Naive thymus-derived CD8-positive, alpha-beta T cell (primary cell): Measurements from ENCODE around the gene WRAP73. TPM values are rescaled to one million over a fixed set of nuclear protein-coding genes. Genes with fewer than 3 reads are reported as not detected.

Experiments used
- ATAC-seq, 2 donors: fragments of 150-1000 bp; cut with Tn5 transposase in 1 of 2; sonication (Bioruptor Pico), chemical (Tn5 transposase) in 1 of 2; 1 replicate in 1 of 2; 2 replicates in 1 of 2; pipeline ENCODE4 v1.10.0; 2021; ENCODE audit warnings: mild to moderate bottlenecking in 2 of 2, moderate library complexity in 2 of 2
- POLR2A ChIA-PET: fragments of 350-600 bp; sonication (Branson Sonifier 250); formaldehyde crosslinking; loops from one replicate; lab custom pipeline; 2021; ENCODE audit warnings: antibody characterized with exemption; lab: Charles Lee
- DNase-seq, 10 donors: peaks; one replicate each; pipeline versions ENCODE4 v3.0.0 to v3.0.0-alpha.2; 2020 to 2022
- H3K27ac Mint-ChIP-seq, 10 donors: one replicate each; pipeline ENCODE4 v1.8.0; 2020 to 2022; ENCODE audit warnings: mild to moderate bottlenecking in 10 of 10, mixed read lengths in 10 of 10, moderate library complexity in 4 of 10, inconsistent platforms in 1 of 10
- H3K27me3 Mint-ChIP-seq, 5 donors: one replicate each; pipeline ENCODE4 v1.8.0; 2021 to 2022; ENCODE audit warnings: mixed read lengths in 5 of 5
- H3K36me3 Mint-ChIP-seq, 3 donors: one replicate each; pipeline ENCODE4 v1.8.0; 2020 to 2022; ENCODE audit warnings: mixed read lengths in 3 of 3, mild to moderate bottlenecking in 2 of 3, inconsistent platforms in 1 of 3
- H3K4me1 Mint-ChIP-seq, 4 donors: one replicate each; pipeline ENCODE4 v1.8.0; 2021 to 2022; ENCODE audit warnings: mixed read lengths in 4 of 4
- H3K4me3 Mint-ChIP-seq, 10 donors: one replicate each; pipeline ENCODE4 v1.8.0; 2020 to 2022; ENCODE audit warnings: mild to moderate bottlenecking in 10 of 10, mixed read lengths in 10 of 10, moderate library complexity in 6 of 10, inconsistent platforms in 1 of 10
- H3K9me3 Mint-ChIP-seq, 9 donors: one replicate each; pipeline ENCODE4 v1.8.0; 2020 to 2022; ENCODE audit warnings: mixed read lengths in 9 of 9, mild to moderate bottlenecking in 3 of 9, inconsistent platforms in 1 of 9, moderate library complexity in 1 of 9
- polyA plus RNA-seq, 3 donors: library from polyadenylated mRNA; unstranded; fragments of 300-500 nt; fragmentation: Illumina TruSeq; gene quantifications; one replicate each; pipeline ENCODE4 v1.2.3, GENCODE V29; 2021
- total RNA-seq, 8 experiments: library from RNA in 2 of 8; stranded (reverse) in 2 of 8; gene quantifications; one replicate each; pipeline ENCODE4 v1.2.3 and lab custom pipeline; 2021 to 2026

WRAP73 gene
- total and polyA plus RNA-seq, 5 experiments from 2014 or later = 26.3 to 46.8 (median 32.1) TPM

- ATAC-seq (no peak), DNase-seq (no peak)
- Mint-ChIP-seq H3K36me3 (no peaks in the 10 kb centered on the region), H3K9me3 (no peaks in the 10 kb centered on the region), H3K4me1 (peaks cover 0 to 24% (median 10%) of the 10 kb centered on the region in 4 donors), H3K27me3 (peaks cover 0 to 26% (median 16%) of the 10 kb centered on the region in 5 donors), H3K4me3 (peak overlapping the region in 1 of 10 donors; percentile 31), H3K27ac (peak overlapping the region in 5 of 10 donors; percentile 16 to 63 (median 53))
- POLR2A ChIA-PET = no interaction called here
Measured at GRCh38 chr1:3679799-3680453, 30.0 kb upstream of the WRAP73 start.

DNA sequence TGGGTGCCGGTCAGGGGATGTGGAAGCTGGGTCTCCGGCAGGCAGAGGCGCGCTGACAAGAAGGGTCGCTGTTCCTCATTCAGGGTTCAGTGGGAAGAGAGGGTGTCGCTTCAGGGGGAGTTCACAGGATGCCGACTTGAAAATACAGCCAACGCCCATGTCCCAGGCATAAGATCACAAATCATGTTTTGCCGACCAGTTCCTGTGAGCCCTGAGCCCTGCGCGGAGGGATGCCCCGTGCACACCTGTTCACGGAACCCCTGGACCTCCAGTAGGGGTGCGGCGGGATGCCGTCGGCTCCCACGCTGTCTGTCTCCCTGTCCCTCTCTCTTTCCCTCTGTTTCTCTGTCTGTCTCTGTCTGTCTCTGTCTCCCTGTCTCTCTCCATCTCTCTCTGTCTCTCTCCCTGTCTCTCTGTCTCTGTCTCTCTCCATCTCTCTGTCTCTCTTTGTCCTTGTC is 29.2 kb upstream of the WRAP73 start:
- H3K27ac Mint-ChIP-seq = peak overlapping the region in 4 of 10 donors; percentile 16 to 63 (median 52)
- H3K27me3 Mint-ChIP-seq = peaks cover 0 to 26% (median 14%) of the 10 kb centered on the region in 5 donors
- H3K4me3 Mint-ChIP-seq = peak overlapping the region in 1 of 10 donors; percentile 34
- no peak for ATAC-seq
- no peaks in the 10 kb centered on the region for H3K36me3 Mint-ChIP-seq
- no peaks in the 10 kb centered on the region for H3K9me3 Mint-ChIP-seq
- POLR2A ChIA-PET = no interaction called here
- no peak for DNase-seq
- peaks cover 0 to 24% (median 10%) of the 10 kb centered on the region in 4 donors for H3K4me1 Mint-ChIP-seq

DNA sequence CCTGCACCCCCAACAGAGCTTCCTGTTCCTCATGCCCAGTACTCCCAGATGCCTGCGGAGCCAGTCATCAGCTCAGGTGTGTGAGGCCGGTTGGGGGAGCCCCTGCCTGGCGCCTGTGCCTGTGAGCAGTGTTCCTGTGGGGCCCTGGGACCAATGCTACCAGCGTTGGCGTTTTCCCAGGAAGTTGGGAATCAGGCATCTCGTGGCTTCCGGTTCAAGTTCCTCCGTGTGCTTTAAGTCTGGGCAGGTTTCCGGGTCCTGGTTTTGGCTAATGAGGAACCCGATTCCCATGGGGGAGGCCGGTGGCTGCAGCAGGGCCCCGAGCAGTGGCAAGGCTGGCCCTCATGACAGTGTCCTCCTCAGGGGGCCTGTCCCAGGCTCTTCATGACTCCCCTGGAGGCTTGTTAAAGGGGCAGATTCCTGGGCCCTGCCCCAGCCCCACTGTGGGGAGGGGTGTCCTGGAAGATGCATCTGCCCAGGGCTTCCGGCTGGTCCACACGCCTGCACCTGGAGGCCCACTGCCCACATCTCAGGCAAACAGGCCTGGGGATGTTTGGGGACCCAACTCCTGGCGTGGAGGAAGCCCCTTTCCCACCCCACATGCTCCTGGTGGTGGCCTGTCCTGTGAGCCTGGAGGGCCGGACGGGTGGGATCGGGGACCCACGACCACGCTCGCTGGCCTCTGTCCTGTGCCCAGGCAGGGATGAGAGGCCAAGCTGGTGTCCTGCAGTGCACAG is 28.6 kb upstream of the WRAP73 start:
- Mint-ChIP-seq H3K36me3 (no peaks in the 10 kb centered on the region), H3K4me3 (no peak overlapping the region), H3K27ac (peak overlapping the region in 1 of 10 donors; percentile 62), H3K27me3 (peaks cover 0 to 27% (median 14%) of the 10 kb centered on the region in 5 donors), H3K9me3 (no peaks in the 10 kb centered on the region), H3K4me1 (peaks cover 0 to 25% (median 11%) of the 10 kb centered on the region in 4 donors)
- DNase-seq = no peak
- POLR2A ChIA-PET = no interaction called here
- no peak for ATAC-seq

DNA sequence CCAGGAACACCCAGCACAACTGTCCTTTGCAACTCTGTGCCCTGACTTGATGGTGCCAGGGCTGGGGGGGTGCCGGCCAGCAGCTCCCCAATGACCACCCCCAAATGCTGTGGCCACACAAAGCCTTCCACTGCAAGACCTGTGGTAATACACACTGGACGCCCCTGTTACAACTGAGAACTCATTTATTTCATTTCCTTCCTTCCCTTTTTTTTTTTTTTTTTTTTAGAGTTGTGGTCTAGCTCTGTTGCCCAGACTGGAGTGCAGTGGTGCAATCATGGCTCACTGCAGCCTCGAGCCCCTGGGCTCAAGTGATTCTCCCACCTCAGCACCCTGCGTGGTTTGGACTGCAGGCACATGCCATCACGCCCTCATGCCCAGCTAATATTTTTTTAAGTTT is 27.6 kb upstream of the WRAP73 start:
- Mint-ChIP-seq H3K4me1 (peaks cover 0 to 28% (median 12%) of the 10 kb centered on the region in 4 donors), H3K27me3 (peaks cover 0 to 24% (median 10%) of the 10 kb centered on the region in 5 donors), H3K4me3 (no peak overlapping the region), H3K9me3 (no peaks in the 10 kb centered on the region), H3K27ac (no peak overlapping the region), H3K36me3 (no peaks in the 10 kb centered on the region)
- POLR2A ChIA-PET = interaction anchor here (0.6 kb wide), 1 partner anchor 146 kb away, joined by 4 read pairs; no protein-coding TSS in a partner anchor
- DNase-seq = no peak
- no peak for ATAC-seq

DNA sequence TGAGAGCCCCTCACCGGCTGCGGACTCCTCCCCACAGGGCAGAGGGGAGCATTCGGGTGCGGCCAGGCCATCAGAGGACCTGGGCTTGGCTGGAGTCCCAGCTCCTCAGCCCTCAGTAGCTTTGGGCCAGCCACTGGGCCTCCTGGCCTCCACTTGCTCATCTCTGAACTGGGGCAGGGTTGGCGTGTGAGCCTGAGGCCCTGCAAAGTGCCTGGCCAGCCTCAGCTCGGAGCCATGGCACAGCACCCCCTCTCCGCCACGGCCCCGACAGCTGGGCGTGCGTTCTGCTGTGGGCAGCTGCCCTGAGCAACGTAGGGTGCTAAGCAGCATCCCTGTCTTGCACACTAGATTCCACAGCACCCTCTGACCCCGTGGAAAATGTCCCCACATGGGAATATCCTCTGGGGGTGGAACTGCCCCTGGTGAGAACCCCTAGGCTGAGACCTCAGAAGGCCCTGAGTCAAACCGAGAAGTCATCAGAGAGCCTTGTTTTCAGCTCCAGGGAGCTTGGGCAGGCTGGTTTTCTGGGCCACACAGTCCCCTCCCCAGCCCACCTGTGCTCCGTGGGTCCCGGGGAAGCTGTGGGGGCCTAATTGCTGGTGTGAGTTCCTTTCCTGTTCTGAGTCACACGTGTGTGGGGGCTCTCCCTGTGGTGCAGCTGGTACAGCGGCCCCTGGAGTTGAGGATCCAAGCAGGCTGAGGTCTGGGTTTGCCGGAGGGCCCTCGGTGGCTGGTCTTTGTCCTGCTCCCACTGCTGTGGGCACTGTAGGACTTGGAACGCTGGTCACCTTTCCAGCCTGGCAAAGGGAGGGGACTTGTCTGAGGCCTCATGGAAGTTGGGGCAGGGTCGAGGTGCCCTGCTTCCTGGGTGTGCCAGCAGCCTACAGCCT is 26.9 kb upstream of the WRAP73 start:
- Mint-ChIP-seq H3K27me3 (peaks cover 0 to 26% (median 10%) of the 10 kb centered on the region in 5 donors), H3K4me3 (no peak overlapping the region), H3K4me1 (peaks cover 0 to 28% (median 12%) of the 10 kb centered on the region in 4 donors), H3K36me3 (no peaks in the 10 kb centered on the region), H3K9me3 (no peaks in the 10 kb centered on the region), H3K27ac (no peak overlapping the region)
- ATAC-seq (peak in 1 of 2 donors; percentile 23), DNase-seq (no peak)
- POLR2A ChIA-PET = no interaction called here

- Mint-ChIP-seq H3K4me1 (peaks cover 0 to 28% (median 12%) of the 10 kb centered on the region in 4 donors), H3K36me3 (no peaks in the 10 kb centered on the region), H3K9me3 (no peaks in the 10 kb centered on the region), H3K27me3 (peaks cover 2 to 39% (median 13%) of the 10 kb centered on the region in 5 donors), H3K27ac (no peak overlapping the region), H3K4me3 (no peak overlapping the region)
- DNase-seq (no peak), ATAC-seq (no peak)
- POLR2A ChIA-PET = no interaction called here
Measured at GRCh38 chr1:3675436-3675835, 25.5 kb upstream of the WRAP73 start.

DNA sequence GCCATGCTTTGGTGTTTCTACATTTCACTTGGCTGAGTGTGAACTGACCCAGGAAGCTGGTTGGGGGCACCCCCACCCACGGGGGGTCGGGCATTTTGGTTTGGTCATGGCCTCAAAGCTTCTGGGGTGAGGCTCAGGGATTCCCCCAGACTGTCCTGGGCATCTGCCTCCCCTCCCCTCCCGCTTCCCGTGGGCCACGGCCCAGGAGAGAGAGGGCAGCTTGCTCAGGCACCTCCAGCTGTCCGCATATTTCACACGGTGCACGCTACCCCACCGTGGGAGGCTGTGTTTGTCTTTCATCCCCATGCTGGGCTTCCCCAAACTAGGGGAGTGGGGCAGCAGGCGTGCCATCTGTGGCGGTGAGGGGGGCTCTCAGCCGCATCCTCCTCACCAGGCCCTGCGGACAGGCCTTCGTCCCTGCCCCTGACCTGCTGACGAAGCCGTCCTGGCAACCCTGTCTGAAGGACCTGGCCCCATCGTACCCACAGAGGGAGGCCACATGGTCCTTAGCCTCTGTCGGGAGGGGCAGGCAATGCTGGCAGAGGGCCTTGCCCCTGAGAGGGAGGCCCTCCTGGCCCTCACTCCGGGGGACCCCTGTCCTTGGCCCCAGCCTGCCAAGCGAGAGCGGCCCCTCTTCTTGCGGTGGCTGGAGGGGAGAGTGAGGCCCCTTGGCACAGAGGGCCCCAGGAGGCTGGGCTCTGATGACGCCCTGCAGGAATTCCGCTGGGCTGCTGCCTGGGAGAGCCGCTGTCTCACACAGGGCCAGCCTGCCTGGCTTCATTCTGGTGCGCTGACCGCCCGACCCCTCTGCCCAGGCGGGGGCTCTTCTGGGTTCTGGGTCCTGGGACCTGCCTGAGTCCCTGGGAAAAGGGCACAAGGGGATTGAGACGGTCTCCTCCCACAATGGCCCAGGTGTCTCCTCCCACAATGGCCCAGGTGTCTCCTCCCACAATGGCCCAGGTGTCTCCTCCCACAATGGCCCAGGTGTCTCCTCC is 24.5 kb upstream of the WRAP73 start:
- Mint-ChIP-seq H3K27ac (no peak overlapping the region), H3K36me3 (no peaks in the 10 kb centered on the region)

GRCh38 chr1:3673381-3674099 is 23.6 kb upstream of the WRAP73 start:
- Mint-ChIP-seq H3K27me3 (peaks cover under 1 to 28% (median 9%) of the 10 kb centered on the region in 5 donors), H3K9me3 (no peaks in the 10 kb centered on the region), H3K4me3 (peak overlapping the region in 1 of 10 donors; percentile 9), H3K36me3 (no peaks in the 10 kb centered on the region), H3K4me1 (peaks cover 0 to 19% (median 2%) of the 10 kb centered on the region in 4 donors), H3K27ac (peak overlapping the region in 1 of 10 donors; percentile 24)
- DNase-seq = no peak
- POLR2A ChIA-PET = no interaction called here
- no peak for ATAC-seq

More for the DNA sequence above, 24.5 kb upstream of the WRAP73 start:
- POLR2A ChIA-PET = no interaction called here
- Mint-ChIP-seq H3K4me3 (no peak overlapping the region), H3K4me1 (peaks cover 0 to 26% (median 6%) of the 10 kb centered on the region in 4 donors), H3K27me3 (peaks cover 2 to 30% (median 11%) of the 10 kb centered on the region in 5 donors), H3K9me3 (no peaks in the 10 kb centered on the region)
- ATAC-seq (no peak), DNase-seq (no peak)

DNA sequence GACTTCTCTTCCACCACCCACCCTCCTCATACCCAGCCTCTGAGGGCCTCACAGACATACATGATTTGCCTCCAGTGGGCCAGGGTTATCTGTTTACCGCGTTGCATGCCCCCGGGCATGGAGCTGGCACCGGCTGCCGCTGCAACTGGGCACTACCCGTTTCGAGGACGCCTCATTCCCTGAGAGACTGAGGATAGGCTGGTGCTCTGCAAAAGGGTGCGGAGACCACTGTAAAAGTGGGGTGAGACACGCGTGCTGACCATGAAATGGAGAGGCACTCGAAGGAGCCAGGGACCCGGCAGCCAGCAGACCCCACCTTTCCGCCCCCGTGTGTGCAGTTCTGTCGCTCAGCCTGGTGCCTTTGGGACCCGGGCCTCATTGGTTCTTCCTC is 23.1 kb upstream of the WRAP73 start:
- no peak overlapping the region for H3K27ac Mint-ChIP-seq
- peak overlapping the region in 1 of 10 donors; percentile 9 for H3K4me3 Mint-ChIP-seq
- H3K36me3 Mint-ChIP-seq = no peaks in the 10 kb centered on the region
- no peak for ATAC-seq
- H3K4me1 Mint-ChIP-seq = peaks cover 0 to 17% (median 2%) of the 10 kb centered on the region in 4 donors
- no peaks in the 10 kb centered on the region for H3K9me3 Mint-ChIP-seq
- DNase-seq = no peak
- H3K27me3 Mint-ChIP-seq = peaks cover 3 to 33% (median 14%) of the 10 kb centered on the region in 5 donors
- POLR2A ChIA-PET = no interaction called here

DNA sequence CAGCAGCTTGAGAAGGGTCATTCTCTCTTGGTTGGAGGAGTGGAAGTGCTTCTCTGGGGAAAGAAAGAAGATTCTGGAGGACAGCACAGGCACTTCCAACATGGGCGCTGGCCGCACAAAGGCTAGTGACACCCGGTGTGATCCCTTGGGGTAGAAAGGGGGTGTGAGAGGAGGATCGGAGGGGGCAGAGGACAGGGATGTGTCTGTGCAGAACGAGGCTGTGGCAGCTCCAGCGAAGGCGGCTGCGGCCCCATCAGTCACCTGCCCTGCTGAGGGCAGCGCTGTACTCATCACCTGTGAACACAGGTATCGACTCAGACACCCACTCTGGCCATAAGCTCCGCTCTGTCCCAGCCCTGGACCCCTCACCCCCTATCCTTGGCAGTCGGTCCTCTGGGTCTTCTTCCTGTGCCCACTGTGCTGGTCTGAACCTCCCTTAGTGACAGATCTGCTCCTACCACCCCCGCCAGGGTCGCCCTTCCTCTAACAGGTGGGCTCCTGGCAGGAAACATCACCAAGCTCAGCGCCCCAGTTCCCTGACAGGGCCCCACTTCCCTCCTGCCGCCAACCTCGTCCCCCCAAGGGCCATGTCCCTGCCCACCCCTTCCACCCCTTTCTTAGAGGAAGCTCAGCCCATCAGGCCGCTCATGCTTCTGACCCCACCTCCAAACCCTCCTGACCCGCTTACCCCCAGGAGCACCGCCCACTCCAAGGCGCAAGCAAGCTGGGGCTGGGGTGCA is 22.5 kb upstream of the WRAP73 start:
- H3K27ac Mint-ChIP-seq = no peak overlapping the region
- H3K36me3 Mint-ChIP-seq = no peaks in the 10 kb centered on the region
- peaks cover 0 to 11% (median 2%) of the 10 kb centered on the region in 4 donors for H3K4me1 Mint-ChIP-seq
- POLR2A ChIA-PET = no interaction called here
- no peak overlapping the region for H3K4me3 Mint-ChIP-seq
- no peak for ATAC-seq
- H3K27me3 Mint-ChIP-seq = peaks cover 3 to 37% (median 16%) of the 10 kb centered on the region in 5 donors
- H3K9me3 Mint-ChIP-seq = no peaks in the 10 kb centered on the region
- DNase-seq = no peak
